ENCODE results near the gene PELI2.

PELI2 gene

GRCh38 chr14:56318393-56319115 lies 200.3 kb downstream of the PELI2 start:
- no peak for DNase-seq

GRCh38 chr14:56321861-56322260 lies 203.7 kb downstream of the PELI2 start:
- no peak for DNase-seq

- DNase-seq = no peak
Measured at GRCh38 chr14:56322531-56322930, 204.3 kb downstream of the PELI2 start.

- DNase-seq = no peak
Measured at GRCh38 chr14:56324454-56324853, 206.2 kb downstream of the PELI2 start.

- no peak for DNase-seq
Measured at GRCh38 chr14:56324856-56325699, 206.9 kb downstream of the PELI2 start.

- DNase-seq = no peak
Measured at GRCh38 chr14:56328021-56328420, 209.8 kb downstream of the PELI2 start.

- no peak for DNase-seq
Measured at GRCh38 chr14:56331592-56332216, 213.5 kb downstream of the PELI2 start.

GRCh38 chr14:56333359-56334292 lies 215.4 kb downstream of the PELI2 start:
- DNase-seq = no peak

- no peak for DNase-seq
Measured at GRCh38 chr14:56334458-56334857, 216.2 kb downstream of the PELI2 start.

- DNase-seq = no peak
Measured at GRCh38 chr14:56338674-56339073, 220.5 kb downstream of the PELI2 start.

- DNase-seq = peak; percentile 49
Measured at GRCh38 chr14:56339855-56340701, 221.9 kb downstream of the PELI2 start.

GRCh38 chr14:56340932-56341331 lies 222.7 kb downstream of the PELI2 start:
- DNase-seq = no peak

- no peak for DNase-seq
Measured at GRCh38 chr14:56341766-56342493, 223.7 kb downstream of the PELI2 start.

- DNase-seq = no peak
Measured at GRCh38 chr14:56342494-56342942, 224.3 kb downstream of the PELI2 start.

- no peak for DNase-seq
Measured at GRCh38 chr14:56349960-56350359, 231.7 kb downstream of the PELI2 start.

Measured in activated naive CD4-positive, alpha-beta T cell treated with Interleukin-2 at 50 U/mL for 16 hours (primary cell).